Transverse colon (tissue), 4 donors: ENCODE results near the gene TBX10. TPM values are rescaled to one million over a fixed set of nuclear protein-coding genes. Genes with fewer than 3 reads are reported as not detected.
"Not testable (repeated sequence)": the region's sequence is repeated elsewhere in the genome, so short reads cannot be mapped to it uniquely, and the experiment has no call there.

ENCODE experiments used
- DNase-seq: peaks from one replicate; pipeline ENCODE4 v3.0.0-alpha.2; 2019
- H3K27ac ChIP-seq, 4 donors: fragments of 200-600 bp; sonication (generic); 2 replicates each; pipeline ENCODE4 v1.5.1; 2016 to 2018; ENCODE audit warnings: inconsistent platforms in 4 of 4
- H3K27me3 ChIP-seq: fragments of 200-600 bp; sonication (generic); 2 replicates; pipeline ENCODE4 v1.5.1; 2017; ENCODE audit warnings: inconsistent platforms
- H3K36me3 ChIP-seq, 4 donors: fragments of 200-600 bp; sonication (generic); 2 replicates each; pipeline ENCODE4 v1.5.1; 2017 to 2019; ENCODE audit warnings: inconsistent platforms in 4 of 4
- H3K4me1 ChIP-seq, 4 donors: fragments of 200-600 bp; sonication (generic); 2 replicates each; pipeline ENCODE4 v1.5.1; 2017 to 2020; ENCODE audit warnings: inconsistent platforms in 4 of 4
- H3K4me3 ChIP-seq, 4 donors: fragments of 200-600 bp; sonication (generic); 1 replicate in 1 of 4; 2 replicates in 3 of 4; pipeline versions ENCODE4 v1.5.1 to v1.6.1; 2017 to 2019; ENCODE audit warnings: inconsistent platforms in 4 of 4
- H3K9me3 ChIP-seq, 2 donors: fragments of 200-600 bp; sonication (generic); 2 replicates each; pipeline ENCODE4 v1.5.1; 2017 to 2019; ENCODE audit warnings: inconsistent platforms in 2 of 2
- CTCF ChIP-seq, 5 experiments: fragments of 200-600 bp in 3 of 5; fragments of 450-650 bp in 2 of 5; sonication (generic) in 3 of 5; IDR thresholded peaks; 1 replicate in 2 of 5; 2 replicates in 3 of 5; pipeline ENCODE4 v1.5.1; 2016 to 2017; ENCODE audit warnings: antibody characterized with exemption in 5 of 5, inconsistent platforms in 3 of 5, mild to moderate bottlenecking in 2 of 5, moderate library complexity in 1 of 5
- EP300 ChIP-seq: sonication (generic); formaldehyde crosslinking; IDR thresholded peaks from one replicate; pipeline ENCODE4 v1.6.1; 2017; ENCODE audit warnings: antibody characterized with exemption, low read depth
- POLR2A ChIP-seq: fragments of 450-650 bp; IDR thresholded peaks from one replicate; pipeline ENCODE4 v1.6.1; 2016; ENCODE audit warnings: antibody characterized with exemption, mild to moderate bottlenecking, moderate library complexity
- POLR2AphosphoS5 ChIP-seq, 3 donors: sonication (generic); formaldehyde crosslinking; IDR thresholded peaks; one replicate each; pipeline ENCODE4 v1.6.1; 2016; ENCODE audit warnings: antibody characterized with exemption in 3 of 3
- WGBS, 2 donors: methylation state at CpG; one replicate each; pipeline ENCODE4 v1.1.5; 2018; ENCODE audit warnings: low coverage in 1 of 2; 5-methylcytosine and 5-hydroxymethylcytosine counted together
- in situ Hi-C, 4 donors: fragments of 200-750 bp; cut with MboI; loops; one replicate each; pipeline versions ENCODE4 v1.15.0 to v1.15.1; 2017; ENCODE audit warnings: low sequenced_read_pairs in 3 of 4, low pct_ligation_motif_present in 1 of 4, low pct_unique_long_range_greater_than_20kb in 1 of 4
- intact Hi-C: fragments of 100-400 bp; cut with DNase I; formaldehyde crosslinking; loops from one replicate; pipeline ENCODE4 v1.15.1; 2023; ENCODE audit warnings: low total_unique reads
- total RNA-seq, 4 donors: library from RNA; depleted of rRNA; stranded (reverse); fragments of >200 nt; gene quantifications; one replicate each; pipeline ENCODE4 v1.1.0, GENCODE V29; 2016

Gene TBX10
- total RNA-seq, 4 donors from 2014 or later: 1.3 to 16.5 (median 15.0) TPM; not detected in 1

- intact Hi-C loops: no loop called here
- Histone ChIP-seq H3K9me3 (no peaks in the 10 kb centered on the region), H3K36me3 (no peaks in the 10 kb centered on the region), H3K27me3 (no peaks in the 10 kb centered on the region), H3K4me1 (no peaks in the 10 kb centered on the region), H3K4me3 (no peak overlapping the region), H3K27ac (no peak overlapping the region)
- no peak for TF ChIP-seq POLR2A
- TF ChIP-seq POLR2AphosphoS5 (IDR thresholded peaks at IDR 0.05): no peak
- no peak for TF ChIP-seq EP300
- TF ChIP-seq CTCF (IDR thresholded peaks at IDR 0.05): no peak
- 75 to 80% methylated on average over 2 to 19 of the region's 19 CpGs for WGBS, 2 donors
- DNase-seq: no peak
- in situ Hi-C loops: loop anchor here in 1 of 4 donors (5.0 kb wide), 1 partner anchor 36 kb away; the partner anchor contains the start of gene NUDT8
Measured at GRCh38 chr11:67662835-67663531, 23.4 kb upstream of the TBX10 start.

GRCh38 chr11:67662142-67662834 lies 22.7 kb upstream of the TBX10 start:
- Histone ChIP-seq H3K27ac (no peak overlapping the region), H3K36me3 (no peaks in the 10 kb centered on the region), H3K9me3 (no peaks in the 10 kb centered on the region), H3K4me3 (no peak overlapping the region), H3K4me1 (no peaks in the 10 kb centered on the region), H3K27me3 (no peaks in the 10 kb centered on the region)
- TF ChIP-seq POLR2A (no peak), CTCF (IDR thresholded peaks at IDR 0.05) (no peak), POLR2AphosphoS5 (IDR thresholded peaks at IDR 0.05) (no peak), EP300 (no peak)
- intact Hi-C loops: no loop called here
- WGBS, 2 donors: 87 to 100% methylated on average over 2 to 12 of the region's 12 CpGs
- in situ Hi-C loops: loop anchor here in 1 of 4 donors (5.0 kb wide), 1 partner anchor 35 kb away; the partner anchor contains the start of gene NUDT8
- no peak for DNase-seq

DNA sequence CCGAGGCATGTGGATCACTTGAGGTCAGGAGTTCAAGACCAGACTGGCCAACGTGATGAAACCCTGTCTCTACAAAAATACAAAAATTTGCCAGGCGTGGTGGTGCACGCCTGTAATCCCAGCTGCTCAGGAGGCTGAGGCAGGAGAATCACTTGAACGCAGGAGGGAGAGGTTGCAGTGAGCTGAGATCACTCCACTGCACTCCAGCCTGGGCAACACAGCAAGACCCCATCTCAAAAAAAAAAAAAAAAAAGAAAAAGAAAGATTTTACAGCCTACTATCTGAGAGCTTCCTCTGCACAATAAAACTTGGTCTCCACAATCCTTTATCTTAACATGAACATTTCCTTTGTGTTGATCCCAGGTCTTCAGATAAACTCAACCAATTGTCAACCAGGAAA lies 21.2 kb upstream of the TBX10 start:
- H3K27ac ChIP-seq, H3K9me3 ChIP-seq, DNase-seq, H3K27me3 ChIP-seq, H3K36me3 ChIP-seq, intact Hi-C loops, H3K4me3 ChIP-seq, H3K4me1 ChIP-seq: not testable (repeated sequence)
- in situ Hi-C loops: loop anchor here in 1 of 4 donors (5.0 kb wide), 1 partner anchor 33 kb away; the partner anchor contains the start of gene NUDT8
- 70 to 79% methylated on average over 5 of the region's 5 CpGs for WGBS, 2 donors

GRCh38 chr11:67659651-67660165 lies 20.1 kb upstream of the TBX10 start:
- DNase-seq, H3K27ac ChIP-seq, H3K36me3 ChIP-seq, H3K9me3 ChIP-seq, H3K27me3 ChIP-seq, H3K4me1 ChIP-seq, intact Hi-C loops, H3K4me3 ChIP-seq: not testable (repeated sequence)
- 39 to 55% methylated on average over 3 to 5 of the region's 5 CpGs for WGBS, 2 donors
- peak in 2 of 5 experiments; percentile 21 to 29 for TF ChIP-seq CTCF (IDR thresholded peaks at IDR 0.05)
- in situ Hi-C loops: loop anchor here in 1 of 4 donors (5.0 kb wide), 1 partner anchor 32 kb away; the partner anchor contains the start of gene NUDT8
